Gastrocnemius medialis (tissue), 4 donors: ENCODE results near the gene UCK2. TPM values are rescaled to one million over a fixed set of nuclear protein-coding genes. Genes with fewer than 3 reads are reported as not detected.

Experiments used
- ATAC-seq, 2 donors: fragments of 150-250 bp; one replicate each; pipeline ENCODE4 v1.9.1; 2016
- DNase-seq, 2 donors: peaks; one replicate each; pipeline ENCODE4 v3.0.0-alpha.2; 2019
- H3K27ac ChIP-seq, 4 donors: fragments of 200-600 bp; sonication (generic); 1 replicate in 1 of 4; 2 replicates in 3 of 4; pipeline ENCODE4 v1.5.1; 2016 to 2018; ENCODE audit warnings: mild to moderate bottlenecking in 2 of 4, moderate library complexity in 1 of 4
- H3K27me3 ChIP-seq, 3 donors: fragments of 200-600 bp; sonication (generic) in 2 of 3; 1 replicate in 1 of 3; 2 replicates in 2 of 3; pipeline versions ENCODE4 v1.5.1 to v1.6.0; 2016 to 2019; ENCODE audit warnings: mild to moderate bottlenecking in 1 of 3, moderate library complexity in 1 of 3
- H3K36me3 ChIP-seq, 2 donors: fragments of 200-600 bp; sonication (generic) in 1 of 2; one replicate each; pipeline ENCODE4 v1.5.1; 2017 to 2018
- H3K4me1 ChIP-seq, 2 donors: fragments of 200-600 bp; sonication (generic) in 1 of 2; one replicate each; pipeline ENCODE4 v1.5.1; 2016 to 2017; ENCODE audit warnings: mild to moderate bottlenecking in 2 of 2
- H3K4me3 ChIP-seq, 4 donors: fragments of 200-600 bp; sonication (generic) in 3 of 4; 1 replicate in 1 of 4; 2 replicates in 3 of 4; pipeline ENCODE4 v1.5.1; 2016 to 2019; ENCODE audit warnings: mild to moderate bottlenecking in 2 of 4
- H3K9me3 ChIP-seq, 3 donors: fragments of 200-600 bp; sonication (generic) in 2 of 3; 1 replicate in 1 of 3; 2 replicates in 2 of 3; pipeline ENCODE4 v1.5.1; 2016 to 2019
- POLR2A ChIP-seq, 2 donors: fragments of 450-650 bp; IDR thresholded peaks; one replicate each; pipeline ENCODE4 v1.6.1; 2017; ENCODE audit warnings: antibody characterized with exemption in 2 of 2, mild to moderate bottlenecking in 2 of 2, moderate library complexity in 2 of 2
- in situ Hi-C, 4 donors: fragments of 200-750 bp; cut with MboI; loops; one replicate each; pipeline versions ENCODE4 v1.15.0 to v1.8.0; 2017; ENCODE audit warnings: low sequenced_read_pairs in 4 of 4
- intact Hi-C: fragments of 100-400 bp; cut with DNase I; formaldehyde crosslinking; loops from one replicate; pipeline ENCODE4 v1.15.1; 2023; ENCODE audit warnings: low total_unique reads
- total RNA-seq, 4 donors: library from RNA; depleted of rRNA; stranded (reverse); fragments of >200 nt; gene quantifications; one replicate each; pipeline versions ENCODE4 v1.1.0 to v1.2.3, GENCODE V29; 2016
- TF ChIP-seq, protein P1 (sequence below), 5 experiments: fragments of 450-650 bp in 3 of 5; fragments of 200-600 bp in 2 of 5; sonication (generic) in 2 of 5; IDR thresholded peaks in 4 of 5; conservative IDR thresholded peaks in 1 of 5; 1 replicate in 4 of 5; 2 replicates in 1 of 5; pipeline ENCODE4 v1.5.1; 2016 to 2019; ENCODE audit warnings: antibody characterized with exemption in 5 of 5, mild to moderate bottlenecking in 3 of 5, moderate library complexity in 3 of 5

The UCK2 gene
- total RNA-seq, 4 donors from 2014 or later, result 14.0 to 32.7 (median 24.1) TPM

DNA sequence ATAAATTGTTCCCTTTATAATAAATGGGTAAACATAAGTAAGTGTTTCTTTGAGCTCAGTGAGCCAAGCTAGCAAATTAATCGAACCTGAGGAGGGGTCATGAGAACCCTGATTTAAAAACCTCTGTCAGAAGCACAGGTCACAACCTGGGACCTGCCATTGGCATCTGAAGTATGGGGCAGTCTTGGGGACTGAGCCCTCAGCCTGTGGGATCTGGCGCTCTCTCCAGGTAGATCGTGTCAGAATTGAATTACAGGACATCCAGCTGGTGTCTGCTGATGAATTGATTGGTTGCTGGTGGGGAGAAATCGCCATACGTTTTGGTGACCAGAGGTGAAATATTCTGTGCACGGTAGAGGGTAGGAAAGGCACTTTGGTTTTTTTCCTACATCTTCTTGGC, 17.5 kb downstream of the UCK2 start:
- in situ Hi-C loops, result no loop called here
- no peak for TF ChIP-seq POLR2A (IDR thresholded peaks at IDR 0.05)
- TF ChIP-seq, protein P1, sequence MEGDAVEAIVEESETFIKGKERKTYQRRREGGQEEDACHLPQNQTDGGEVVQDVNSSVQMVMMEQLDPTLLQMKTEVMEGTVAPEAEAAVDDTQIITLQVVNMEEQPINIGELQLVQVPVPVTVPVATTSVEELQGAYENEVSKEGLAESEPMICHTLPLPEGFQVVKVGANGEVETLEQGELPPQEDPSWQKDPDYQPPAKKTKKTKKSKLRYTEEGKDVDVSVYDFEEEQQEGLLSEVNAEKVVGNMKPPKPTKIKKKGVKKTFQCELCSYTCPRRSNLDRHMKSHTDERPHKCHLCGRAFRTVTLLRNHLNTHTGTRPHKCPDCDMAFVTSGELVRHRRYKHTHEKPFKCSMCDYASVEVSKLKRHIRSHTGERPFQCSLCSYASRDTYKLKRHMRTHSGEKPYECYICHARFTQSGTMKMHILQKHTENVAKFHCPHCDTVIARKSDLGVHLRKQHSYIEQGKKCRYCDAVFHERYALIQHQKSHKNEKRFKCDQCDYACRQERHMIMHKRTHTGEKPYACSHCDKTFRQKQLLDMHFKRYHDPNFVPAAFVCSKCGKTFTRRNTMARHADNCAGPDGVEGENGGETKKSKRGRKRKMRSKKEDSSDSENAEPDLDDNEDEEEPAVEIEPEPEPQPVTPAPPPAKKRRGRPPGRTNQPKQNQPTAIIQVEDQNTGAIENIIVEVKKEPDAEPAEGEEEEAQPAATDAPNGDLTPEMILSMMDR (IDR thresholded peaks at IDR 0.05 in 4 of 5, conservative IDR thresholded peaks at IDR 0.05 in 1 of 5), result no peak
- no peak for DNase-seq
- intact Hi-C loops, result no loop called here
- Histone ChIP-seq H3K27me3 (no peaks in the 10 kb centered on the region), H3K4me1 (peaks cover 31 to 34% of the 10 kb centered on the region in 2 donors), H3K9me3 (no peaks in the 10 kb centered on the region), H3K36me3 (no peaks in the 10 kb centered on the region), H3K4me3 (no peak overlapping the region), H3K27ac (no peak overlapping the region)
- ATAC-seq, result no peak

DNA sequence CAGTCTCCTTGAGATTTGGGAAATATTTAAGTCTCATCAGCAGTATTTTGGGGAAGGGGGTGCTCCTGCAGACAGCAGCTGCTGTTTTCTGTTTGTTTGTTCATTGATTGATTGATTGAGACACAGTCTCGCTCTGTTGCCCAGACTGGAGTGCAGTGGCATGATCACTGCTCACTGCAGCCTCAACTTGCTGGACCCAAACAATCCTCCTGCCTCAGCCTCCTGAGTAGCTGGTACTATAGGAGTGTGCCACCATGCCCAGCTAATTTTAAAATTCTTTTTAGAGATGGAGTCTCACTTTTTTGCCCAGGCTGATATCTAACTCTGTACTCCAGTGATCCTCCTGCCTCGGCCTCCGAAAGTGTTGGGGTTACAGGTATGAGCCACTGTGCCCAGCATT, 18.2 kb downstream of the UCK2 start:
- ATAC-seq (no peak), DNase-seq (no peak)
- Histone ChIP-seq H3K9me3 (no peaks in the 10 kb centered on the region), H3K36me3 (no peaks in the 10 kb centered on the region), H3K4me1 (peaks cover 31 to 34% of the 10 kb centered on the region in 2 donors), H3K27me3 (no peaks in the 10 kb centered on the region), H3K27ac (no peak overlapping the region), H3K4me3 (no peak overlapping the region)
- TF ChIP-seq POLR2A (IDR thresholded peaks at IDR 0.05), result no peak
- TF ChIP-seq, protein P1 (IDR thresholded peaks at IDR 0.05 in 4 of 5, conservative IDR thresholded peaks at IDR 0.05 in 1 of 5), result no peak
- intact Hi-C loops (no loop called here), in situ Hi-C loops (no loop called here)

DNA sequence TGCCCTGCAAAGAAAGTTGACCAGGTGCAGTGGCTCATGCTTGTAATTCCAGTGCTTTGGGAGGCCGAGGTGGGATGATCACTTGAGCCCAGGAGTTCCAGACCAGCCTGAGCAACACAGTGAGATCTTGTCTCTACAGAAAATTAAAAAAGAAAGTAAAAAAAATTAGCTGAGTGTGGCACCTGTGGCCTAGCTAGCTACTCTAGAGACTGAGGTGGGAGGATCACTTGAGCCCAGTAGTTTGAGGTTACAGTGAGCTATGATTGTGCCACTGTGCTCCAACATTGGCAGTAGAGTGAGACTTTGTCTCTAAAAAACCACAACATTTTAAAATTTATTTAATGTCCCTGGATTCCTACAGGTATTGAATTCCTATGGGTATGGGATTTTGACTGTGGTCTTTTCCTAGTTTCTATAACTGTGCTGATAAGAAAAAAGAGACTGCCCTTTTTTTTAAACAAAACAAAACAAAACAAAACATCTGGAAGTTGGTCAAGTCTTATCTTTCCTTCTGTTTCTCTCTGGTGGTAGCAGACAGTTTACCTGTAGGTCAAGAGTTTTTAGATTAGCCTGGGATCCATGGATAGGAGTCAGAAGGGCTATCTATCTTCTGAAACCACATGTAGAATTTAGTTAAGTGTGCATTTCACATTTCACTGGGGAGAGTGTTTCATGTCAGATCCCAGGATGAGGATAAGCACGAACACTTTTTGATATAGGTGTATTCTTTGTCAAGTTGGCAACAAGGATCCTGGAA, 18.8 kb downstream of the UCK2 start:
- H3K4me1 ChIP-seq, result peaks cover 30 to 31% of the 10 kb centered on the region in 2 donors
- in situ Hi-C loops (no loop called here), intact Hi-C loops (no loop called here)
- H3K27me3 ChIP-seq, result no peaks in the 10 kb centered on the region
- H3K27ac ChIP-seq, result no peak overlapping the region
- DNase-seq (no peak), ATAC-seq (no peak)
- H3K4me3 ChIP-seq, result no peak overlapping the region
- no peak for TF ChIP-seq POLR2A (IDR thresholded peaks at IDR 0.05)
- TF ChIP-seq, protein P1 (IDR thresholded peaks at IDR 0.05 in 4 of 5, conservative IDR thresholded peaks at IDR 0.05 in 1 of 5), result no peak
- H3K9me3 ChIP-seq, result no peaks in the 10 kb centered on the region
- H3K36me3 ChIP-seq, result no peaks in the 10 kb centered on the region

DNA sequence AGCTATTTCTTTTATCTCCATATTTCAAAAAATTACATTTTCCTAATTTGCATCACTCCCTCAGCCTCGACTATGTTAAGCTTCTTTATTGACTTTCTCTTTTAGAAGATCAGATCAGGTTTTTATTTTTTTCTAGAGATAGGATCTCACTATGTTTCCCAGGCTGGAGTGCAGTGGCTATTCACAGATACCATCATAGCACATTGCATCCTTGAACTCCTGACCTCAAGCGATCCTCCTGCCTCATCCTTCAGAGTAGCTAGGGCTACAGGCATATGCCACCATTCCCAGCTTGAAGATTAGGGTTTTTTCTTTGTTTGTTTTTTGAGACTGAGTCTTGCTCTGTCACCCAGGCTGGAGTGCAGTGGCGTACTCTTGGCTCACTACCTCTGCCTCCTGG, 20.1 kb downstream of the UCK2 start:
- peaks cover 17 to 18% of the 10 kb centered on the region in 2 donors for H3K4me1 ChIP-seq
- no peaks in the 10 kb centered on the region for H3K27me3 ChIP-seq
- intact Hi-C loops (no loop called here), in situ Hi-C loops (no loop called here)
- no peak for DNase-seq
- no peaks in the 10 kb centered on the region for H3K9me3 ChIP-seq
- H3K36me3 ChIP-seq, result no peaks in the 10 kb centered on the region
- no peak overlapping the region for H3K27ac ChIP-seq
- H3K4me3 ChIP-seq, result no peak overlapping the region
- TF ChIP-seq, protein P1 (IDR thresholded peaks at IDR 0.05 in 4 of 5, conservative IDR thresholded peaks at IDR 0.05 in 1 of 5), result no peak
- no peak for TF ChIP-seq POLR2A (IDR thresholded peaks at IDR 0.05)
- ATAC-seq, result no peak
